ENCODE results near the gene ADSL.

The ADSL gene

GRCh38 chr22:40405178-40406062, 59.1 kb downstream of the ADSL start:
- no peak for DNase-seq (ENCODE audit: low spot score)

- DNase-seq (ENCODE audit: low spot score) = no peak
Measured at GRCh38 chr22:40406063-40406890, 60.0 kb downstream of the ADSL start.

GRCh38 chr22:40407021-40407761, 60.9 kb downstream of the ADSL start:
- DNase-seq (ENCODE audit: low spot score) = no peak

- DNase-seq (ENCODE audit: low spot score) = no peak
Measured at GRCh38 chr22:40407831-40408717, 61.8 kb downstream of the ADSL start.

GRCh38 chr22:40408718-40409612, 62.7 kb downstream of the ADSL start:
- DNase-seq (ENCODE audit: low spot score) = no peak

- DNase-seq (ENCODE audit: low spot score) = no peak
Measured at GRCh38 chr22:40409613-40410113, 63.4 kb downstream of the ADSL start.

- DNase-seq (ENCODE audit: low spot score) = no peak
Measured at GRCh38 chr22:40410272-40410671, 64.0 kb downstream of the ADSL start.

GRCh38 chr22:40410731-40411505, 64.6 kb downstream of the ADSL start:
- DNase-seq (ENCODE audit: low spot score) = no peak

- DNase-seq (ENCODE audit: low spot score) = no peak
Measured at GRCh38 chr22:40411506-40411861, 65.2 kb downstream of the ADSL start.

GRCh38 chr22:40412441-40412840, 66.1 kb downstream of the ADSL start:
- no peak for DNase-seq (ENCODE audit: low spot score)

- no peak for DNase-seq (ENCODE audit: low spot score)
Measured at GRCh38 chr22:40413873-40414272, 67.6 kb downstream of the ADSL start.

- no peak for DNase-seq (ENCODE audit: low spot score)
Measured at GRCh38 chr22:40414311-40414710, 68.0 kb downstream of the ADSL start.

- DNase-seq (ENCODE audit: low spot score) = no peak
Measured at GRCh38 chr22:40414838-40415505, 68.7 kb downstream of the ADSL start.

- DNase-seq (ENCODE audit: low spot score) = no peak
Measured at GRCh38 chr22:40415531-40416266, 69.4 kb downstream of the ADSL start.

- no peak for DNase-seq (ENCODE audit: low spot score)
Measured at GRCh38 chr22:40416267-40416570, 69.9 kb downstream of the ADSL start.

GRCh38 chr22:40416636-40417035, 70.3 kb downstream of the ADSL start:
- no peak for DNase-seq (ENCODE audit: low spot score)

GRCh38 chr22:40417041-40417440, 70.7 kb downstream of the ADSL start:
- DNase-seq (ENCODE audit: low spot score) = no peak

- DNase-seq (ENCODE audit: low spot score) = no peak
Measured at GRCh38 chr22:40417881-40418280, 71.6 kb downstream of the ADSL start.

Data from iPS-NIHi11 (cell line).